ENCODE data around the gene RPS18. TPM values are rescaled to one million over a fixed set of nuclear protein-coding genes. Genes with fewer than 3 reads are reported as not detected.

The RPS18 gene
- total and polyA plus RNA-seq, 9 of the 15 experiments (the other 6 are each of a cell fraction or from before 2014, with no cell fraction given) = 5,023 to 17,516 (median 8,131) TPM

GRCh38 chr6:33248932-33249731 lies 22.7 kb upstream of the RPS18 start (continued):
- no peak for TF ChIP-seq RFX7 (CRISPR knock-in tag; IDR thresholded peaks at IDR 0.05)
- TF ChIP-seq ZNF436 (CRISPR knock-in tag; IDR thresholded peaks at IDR 0.05) = no peak
- TF ChIP-seq ZBTB9 (CRISPR knock-in tag; IDR thresholded peaks at IDR 0.05) = peak; percentile 62; the same call in 1 of the 2 replicates
- TF ChIP-seq ZNF76 (CRISPR knock-in tag; IDR thresholded peaks at IDR 0.05; ENCODE audit: borderline replicate concordance) = no peak
- 0 out of 2 replicates have a peak, but pooled peaks have one; percentile 30 for TF ChIP-seq JUN (IDR thresholded peaks at IDR 0.05; ENCODE audit: borderline replicate concordance, low read depth, low read length)
- peak; percentile 80; the same call in 1 of the 2 replicates for TF ChIP-seq JUN (CRISPR knock-in tag; IDR thresholded peaks at IDR 0.05; ENCODE audit: borderline replicate concordance)
- TF ChIP-seq CXXC5 (CRISPR knock-in tag; IDR thresholded peaks at IDR 0.05) = peak; percentile 90
- no peak for TF ChIP-seq ARID3B (CRISPR knock-in tag; IDR thresholded peaks at IDR 0.05; ENCODE audit: borderline replicate concordance)
- no peak; the same call in 1 of the 2 replicates for TF ChIP-seq RAD51 (IDR thresholded peaks at IDR 0.05; ENCODE audit: borderline replicate concordance, low read depth)
- TF ChIP-seq NONO (IDR thresholded peaks at IDR 0.05; ENCODE audit: low read depth in 2 of 2, low read length in 1 of 2) = 0 out of 4 replicates have a peak, but pooled peaks of 1 of the 2 experiments have one; percentile 31
- TF ChIP-seq RAD21 (CRISPR knock-in tag; conservative IDR thresholded peaks at IDR 0.05 in 1 of 2, IDR thresholded peaks at IDR 0.05 in 1 of 2) = 0 out of 4 replicates have a peak, but pooled peaks of 1 of the 2 experiments have one; percentile 25
- peak; percentile 53; the same call in 1 of the 2 replicates for TF ChIP-seq HDGF (IDR thresholded peaks at IDR 0.05)
- peak; percentile 87 for TF ChIP-seq POLR2B (IDR thresholded peaks at IDR 0.05; ENCODE audit: low read depth, partially characterized antibody)
- TF ChIP-seq CBX8 (IDR thresholded peaks at IDR 0.05; ENCODE audit: borderline replicate concordance, extremely low read depth, low read depth, low read length, poor library complexity, severe bottlenecking) = no peak
- peak; percentile 75 to 77; a peak in 2 of 4 replicates for TF ChIP-seq UBTF (IDR thresholded peaks at IDR 0.05; ENCODE audit: borderline replicate concordance in 1 of 2, low read depth in 2 of 2, low read length in 2 of 2)
- TF ChIP-seq NFIX (CRISPR knock-in tag; IDR thresholded peaks at IDR 0.05; ENCODE audit: low read depth) = 0 out of 2 replicates have a peak, but pooled peaks have one; percentile 5
- no peak for TF ChIP-seq ZNF584 (CRISPR knock-in tag; IDR thresholded peaks at IDR 0.05; ENCODE audit: low read depth)

Data from K562 (cell line).